Measurements from ENCODE around the gene SRSF3. TPM values are rescaled to one million over a fixed set of nuclear protein-coding genes. Genes with fewer than 3 reads are reported as not detected.
"Not testable (repeated sequence)": the region's sequence is repeated elsewhere in the genome, so short reads cannot be mapped to it uniquely, and the experiment has no call there.

The SRSF3 gene
- total and polyA plus RNA-seq, 7 donors, result 101 to 292 (median 144) TPM

GRCh38 chr6:36650848-36651478 lies 56.8 kb downstream of the SRSF3 start:
- intact Hi-C loops (cut with DNase I), result no loop called here
- no peaks in the 10 kb centered on the region for H3K9me3 ChIP-seq
- peaks cover 0 to 4% (median 0%) of the 10 kb centered on the region in 4 donors for H3K4me1 ChIP-seq
- WGBS, 2 donors, result 9 to 14% methylated on average over 2 of the region's 2 CpGs
- no peak for TF ChIP-seq EP300 (IDR thresholded peaks at IDR 0.05)
- TF ChIP-seq POLR2A (IDR thresholded peaks at IDR 0.05), result no peak
- TF ChIP-seq CTCF (IDR thresholded peaks at IDR 0.05), result no peak
- no peak for TF ChIP-seq POLR2AphosphoS5 (IDR thresholded peaks at IDR 0.05)
- no peaks in the 10 kb centered on the region for H3K36me3 ChIP-seq
- H3K27me3 ChIP-seq, result no peaks in the 10 kb centered on the region
- no peak overlapping the region for H3K4me3 ChIP-seq
- DNase-seq, result no peak
- no peak overlapping the region for H3K27ac ChIP-seq

GRCh38 chr6:36651659-36652379 lies 57.7 kb downstream of the SRSF3 start:
- Histone ChIP-seq H3K9me3 (no peaks in the 10 kb centered on the region), H3K4me3 (no peak overlapping the region), H3K36me3 (no peaks in the 10 kb centered on the region), H3K27me3 (no peaks in the 10 kb centered on the region), H3K4me1 (peaks cover 0 to 8% (median under 1%) of the 10 kb centered on the region in 4 donors), H3K27ac (no peak overlapping the region)
- WGBS, 2 donors, result 41 to 78% methylated on average over 11 of the region's 11 CpGs
- TF ChIP-seq CTCF (IDR thresholded peaks at IDR 0.05) (no peak), POLR2A (IDR thresholded peaks at IDR 0.05) (no peak), EP300 (IDR thresholded peaks at IDR 0.05) (no peak), POLR2AphosphoS5 (IDR thresholded peaks at IDR 0.05) (no peak)
- no peak for DNase-seq
- intact Hi-C loops (cut with DNase I), result no loop called here

GRCh38 chr6:36654469-36654868 lies 60.3 kb downstream of the SRSF3 start:
- intact Hi-C loops (cut with DNase I); H3K4me3 ChIP-seq; H3K9me3 ChIP-seq; H3K36me3 ChIP-seq; DNase-seq; H3K27me3 ChIP-seq; H3K27ac ChIP-seq: not testable (repeated sequence)
- 91% methylated on average over 5 of the region's 5 CpGs for WGBS, 2 donors
- H3K4me1 ChIP-seq, result peaks cover 0 to 34% (median 23%) of the 10 kb centered on the region in 4 donors

Small RNAs within 50 kb of the gene (small RNA-seq; reads per million reads assigned to genes)
- gene MIR3925 (0 reads per million in 3 donors), gene RNU1-88P (0 to 0.06 (median 0) reads per million in 3 donors)

Other genes starting within 250 kb of the SRSF3 start
- gene ETV7, start 206.7 kb upstream of the SRSF3 start, total RNA-seq, result 1 to 10 TPM in 1 of 4 donors, under 1 TPM in 2, not detected in 1; 0.36 to 2.2 (median 0.55) TPM
- 10 to 100 TPM in 1 of 3 donors, 1 to 10 TPM in 2; 3.6 to 11.6 (median 6.5) TPM for gene ETV7, start 206.7 kb upstream of the SRSF3 start, polyA plus RNA-seq
- not detected for gene PXT1, start 151.5 kb upstream of the SRSF3 start, total RNA-seq
- gene PXT1, start 151.5 kb upstream of the SRSF3 start, polyA plus RNA-seq, result not detected
- gene KCTD20, start 151.4 kb upstream of the SRSF3 start, total RNA-seq, result 10 to 100 TPM; 48.5 to 71.3 (median 50.8) TPM
- 10 to 100 TPM; 12.0 to 19.6 (median 12.0) TPM for gene KCTD20, start 151.4 kb upstream of the SRSF3 start, polyA plus RNA-seq
- 10 to 100 TPM; 25.8 to 46.3 (median 33.1) TPM for gene STK38, start 46.9 kb upstream of the SRSF3 start, total RNA-seq
- 10 to 100 TPM; 33.6 to 47.8 (median 42.1) TPM for gene STK38, start 46.9 kb upstream of the SRSF3 start, polyA plus RNA-seq
- gene CDKN1A, start 84.4 kb downstream of the SRSF3 start, total RNA-seq, result 100 to 1,000 TPM in 1 of 4 donors, 10 to 100 TPM in 3; 35.7 to 390 (median 49.7) TPM
- gene CDKN1A, start 84.4 kb downstream of the SRSF3 start, polyA plus RNA-seq, result 100 to 1,000 TPM; 255 to 429 (median 404) TPM
- under 1 TPM in 1 of 4 donors, not detected in 3; 0.71 TPM for gene RAB44, start 103.5 kb downstream of the SRSF3 start, total RNA-seq
- gene RAB44, start 103.5 kb downstream of the SRSF3 start, polyA plus RNA-seq, result under 1 TPM; under 0.01 to 0.23 (median 0.10) TPM
- 1 to 10 TPM in 3 of 4 donors, under 1 TPM in 1; 0.99 to 3.8 (median 2.0) TPM for gene CPNE5, start 245.1 kb downstream of the SRSF3 start, total RNA-seq
- 10 to 100 TPM in 1 of 3 donors, 1 to 10 TPM in 2; 5.5 to 11.6 (median 6.0) TPM for gene CPNE5, start 245.1 kb downstream of the SRSF3 start, polyA plus RNA-seq

Data from sigmoid colon (tissue), 7 donors.